HTR-8/SVneo (cell line): Measurements from ENCODE around the gene CCL18.
"Not testable (repeated sequence)": the region's sequence is repeated elsewhere in the genome, so short reads cannot be mapped to it uniquely, and the experiment has no call there.

Source experiments
- DNase-seq: peaks from one replicate; pipeline ENCODE4 v3.0.0; 2011; ENCODE audit warnings: low spot score, mixed read lengths; ENCODE audit not compliant: insufficient read length
- FAIRE-seq: peaks from 2 replicates; lab custom pipeline; 2011; peaks lifted over from hg19 to GRCh38; lab: Jason Lieb, UNC

The CCL18 gene

GRCh38 chr17:36063786-36064541 is at the start of gene CCL18:
TSS of gene CCL18 (plus strand) at chr17:36064272. CDS start at chr17:36064343, 71 bp downstream.
- FAIRE-seq, result no peak
- DNase-seq, result no peak

GRCh38 chr17:36014946-36015345 is 49.1 kb upstream of the CCL18 start:
- no peak for FAIRE-seq
- no peak for DNase-seq

GRCh38 chr17:36015895-36016294 is 48.2 kb upstream of the CCL18 start:
- not testable (repeated sequence) for FAIRE-seq, DNase-seq

- DNase-seq (no peak), FAIRE-seq (no peak)
These were observed 47.5 kb upstream of the CCL18 start for GRCh38 chr17:36016555-36016954.

GRCh38 chr17:36017799-36018198 is 46.3 kb upstream of the CCL18 start, which contains the start of gene CCL23:
TSS of gene CCL23 (minus strand) at chr17:36017972. CDS start at chr17:36017897, 75 bp downstream.
- FAIRE-seq (no peak), DNase-seq (no peak)

- no peak for DNase-seq
- no peak for FAIRE-seq
These were observed 44.6 kb upstream of the CCL18 start for GRCh38 chr17:36019423-36019822.

DNA sequence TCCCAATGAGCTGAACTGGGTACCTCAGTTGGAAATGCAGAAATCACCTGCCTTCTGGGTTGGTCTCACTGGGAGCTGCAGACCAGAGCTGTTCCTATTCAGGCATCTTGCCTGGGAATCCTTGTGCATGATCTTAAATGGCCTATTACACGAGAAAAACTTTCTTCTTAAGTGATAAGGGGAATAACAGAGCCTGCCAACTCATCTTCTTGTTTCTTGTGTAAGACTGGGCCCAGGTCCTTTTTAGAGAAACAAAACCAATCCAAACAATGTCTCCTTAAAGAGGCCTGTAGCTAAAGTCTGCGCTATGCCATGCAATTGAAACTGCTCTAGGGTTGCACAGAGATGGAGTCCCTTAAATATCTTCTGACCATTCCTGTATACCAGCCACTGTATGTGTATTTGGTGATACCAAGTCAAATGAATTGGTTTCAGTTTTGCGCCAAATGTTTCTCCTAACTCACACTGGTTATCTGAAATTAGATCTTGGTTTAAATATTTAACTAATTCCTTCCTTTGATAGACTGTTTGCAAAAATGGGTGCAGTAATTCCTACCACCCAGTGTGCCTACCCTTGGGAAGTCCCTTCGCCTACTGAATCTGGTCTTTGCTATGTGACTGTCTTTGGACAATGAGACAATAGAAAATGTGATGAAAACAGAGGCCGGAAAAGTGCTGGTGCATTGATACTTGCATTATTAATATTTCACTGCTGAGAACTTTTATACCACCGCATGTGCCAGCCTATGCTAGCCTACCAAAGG is 39.8 kb upstream of the CCL18 start:
- no peak for FAIRE-seq
- DNase-seq, result no peak

- FAIRE-seq (no peak), DNase-seq (no peak)
These were observed 36.3 kb upstream of the CCL18 start for GRCh38 chr17:36027761-36028160.

GRCh38 chr17:36030956-36031355 is 33.1 kb upstream of the CCL18 start:
- no peak for DNase-seq
- no peak for FAIRE-seq

- FAIRE-seq (no peak), DNase-seq (no peak)
These were observed 29.9 kb upstream of the CCL18 start for GRCh38 chr17:36034127-36034526.

DNA sequence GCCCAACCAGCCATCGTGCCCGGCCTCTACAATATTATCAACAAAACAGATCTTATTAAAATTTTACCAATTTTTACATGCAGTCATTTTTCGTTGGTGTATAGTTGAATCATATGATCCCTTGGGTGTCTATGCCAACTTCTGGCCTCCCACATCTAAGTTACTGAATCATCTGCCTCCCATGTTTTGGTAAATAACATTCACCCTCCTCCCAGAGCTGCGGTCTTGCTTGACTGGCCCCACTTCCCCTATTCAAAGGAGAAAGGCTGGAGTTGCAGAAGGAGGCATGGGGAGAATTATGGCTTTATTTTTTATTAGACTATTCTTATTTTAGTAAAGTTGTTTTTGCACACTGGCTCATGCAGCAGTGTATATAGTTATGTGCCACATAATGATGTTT is 27.8 kb upstream of the CCL18 start:
- FAIRE-seq, result no peak
- DNase-seq, result no peak

DNA sequence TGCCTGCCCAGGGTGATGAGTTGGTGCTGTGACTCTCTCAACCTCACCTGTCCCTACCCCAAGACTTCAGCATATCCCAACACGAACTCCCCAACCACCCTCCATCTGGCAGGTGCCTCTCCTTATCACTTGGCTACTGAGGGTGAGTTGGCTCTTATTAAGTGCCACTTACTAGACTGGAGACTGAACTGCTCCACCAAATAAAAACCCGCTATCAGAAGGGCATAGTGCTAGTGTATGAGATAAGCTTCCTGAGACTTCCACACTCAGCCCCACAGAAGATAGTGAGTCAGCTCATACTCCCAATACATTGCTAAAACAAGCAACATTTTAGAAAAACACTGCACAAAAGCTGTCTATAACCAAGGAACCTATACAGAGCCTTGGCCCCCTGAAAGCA is 16.0 kb upstream of the CCL18 start:
- no peak for DNase-seq
- FAIRE-seq, result no peak

DNA sequence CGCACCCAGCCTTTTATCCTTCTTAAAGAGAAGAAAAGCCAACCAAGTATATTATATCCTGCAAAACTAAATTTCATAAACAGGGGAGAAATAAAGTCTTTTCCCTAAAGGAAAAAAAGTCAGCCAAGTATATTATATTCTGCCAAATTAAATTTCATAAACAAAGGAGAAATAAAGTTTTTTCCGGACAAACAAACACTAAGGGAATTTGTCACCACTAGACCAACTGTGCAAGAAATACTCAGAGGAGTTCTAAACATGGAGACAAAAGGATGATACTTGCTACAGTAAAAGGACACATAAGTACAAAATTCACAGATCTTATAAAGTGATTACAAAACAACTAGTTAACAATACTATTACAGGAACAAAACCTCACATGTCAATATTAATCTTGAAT is 14.4 kb upstream of the CCL18 start:
- FAIRE-seq, result no peak
- DNase-seq, result no peak

- no peak for DNase-seq
- FAIRE-seq, result no peak
These were observed 8.9 kb upstream of the CCL18 start for GRCh38 chr17:36055171-36055570.

DNA sequence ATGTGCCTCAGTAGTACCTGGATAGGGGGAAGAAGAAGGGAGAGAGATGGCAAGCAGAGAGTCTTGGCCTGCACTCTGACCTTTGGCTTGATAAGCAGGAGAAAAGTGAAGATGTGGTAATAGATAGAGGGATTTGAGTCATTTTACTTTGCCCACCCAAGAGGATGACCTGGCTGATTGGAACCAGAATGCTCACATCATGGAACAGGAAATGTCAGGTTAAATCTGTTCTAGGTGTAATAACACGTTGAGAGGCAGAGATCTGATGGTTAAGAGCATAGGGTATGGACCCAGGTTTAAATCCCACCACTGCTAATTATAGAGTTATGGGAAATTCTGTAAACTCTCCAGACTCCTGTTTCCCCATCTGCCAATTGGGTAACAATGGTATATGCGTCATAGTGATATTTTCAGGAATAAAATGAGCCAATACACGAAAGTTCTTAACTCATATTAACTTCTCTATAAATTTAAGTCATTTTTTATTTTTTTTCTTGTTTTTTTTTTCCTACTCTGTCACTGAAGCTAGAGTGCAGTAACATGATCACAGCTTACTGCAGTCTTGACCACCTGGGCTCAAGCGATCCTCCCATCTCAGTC is 8.1 kb upstream of the CCL18 start:
- no peak for FAIRE-seq
- DNase-seq, result no peak

DNA sequence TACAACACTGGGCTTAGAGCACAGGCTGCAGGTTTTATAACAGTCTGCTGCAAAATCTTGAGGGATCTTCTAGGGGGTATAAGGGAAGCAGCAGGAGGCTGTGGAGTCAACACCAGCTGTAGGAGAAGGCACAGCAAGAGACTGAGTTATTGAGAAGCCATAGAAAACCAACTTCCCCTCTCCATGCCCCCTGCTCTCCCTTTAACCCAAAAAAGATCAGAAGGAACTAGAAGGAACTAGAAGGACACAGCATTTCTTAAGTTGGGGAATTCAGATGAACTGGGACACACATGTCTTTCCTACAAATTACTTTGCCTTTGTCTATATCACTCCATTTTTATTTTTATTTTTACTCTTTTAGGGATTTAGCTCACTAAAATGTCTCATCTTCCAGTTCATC is 6.2 kb upstream of the CCL18 start:
- FAIRE-seq (no peak), DNase-seq (no peak)

GRCh38 chr17:36059406-36059805 is 4.7 kb upstream of the CCL18 start:
- DNase-seq (no peak), FAIRE-seq (no peak)

- no peak for DNase-seq
- FAIRE-seq, result no peak
These were observed 3.3 kb upstream of the CCL18 start for GRCh38 chr17:36060816-36061215.

- FAIRE-seq (no peak), DNase-seq (no peak)
These were observed 2.4 kb downstream of the CCL18 start for GRCh38 chr17:36066365-36066985.

- no peak for FAIRE-seq
- DNase-seq, result no peak
These were observed 4.5 kb downstream of the CCL18 start for GRCh38 chr17:36068524-36068923.

DNA sequence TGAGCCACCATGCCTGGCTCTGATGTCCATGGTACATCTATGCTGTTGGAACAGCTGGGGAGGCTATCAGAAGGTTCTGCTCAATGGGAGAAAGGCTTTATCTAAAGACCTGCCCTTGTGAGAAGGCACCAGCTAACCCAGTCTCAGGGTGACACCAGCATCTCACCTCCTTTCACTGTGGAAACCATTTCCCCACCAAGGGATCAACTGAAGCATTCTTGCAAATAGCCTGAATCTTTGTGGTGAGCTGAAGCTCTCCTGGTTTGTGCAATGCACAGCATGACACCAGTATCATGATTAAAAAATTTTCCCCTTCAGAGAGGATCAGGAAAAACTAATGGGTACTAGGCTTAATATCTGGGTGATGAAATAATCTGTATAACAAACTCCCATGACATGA is 5.1 kb downstream of the CCL18 start:
- FAIRE-seq (no peak), DNase-seq (no peak)
